HS-27A (cell line): ENCODE measurements around the gene MAP1B.

ENCODE experiments used
- DNase-seq: peaks from one replicate; pipeline ENCODE4 v3.0.0-alpha.2; 2012; ENCODE audit warnings: low read depth, missing footprints

Gene MAP1B

DNA sequence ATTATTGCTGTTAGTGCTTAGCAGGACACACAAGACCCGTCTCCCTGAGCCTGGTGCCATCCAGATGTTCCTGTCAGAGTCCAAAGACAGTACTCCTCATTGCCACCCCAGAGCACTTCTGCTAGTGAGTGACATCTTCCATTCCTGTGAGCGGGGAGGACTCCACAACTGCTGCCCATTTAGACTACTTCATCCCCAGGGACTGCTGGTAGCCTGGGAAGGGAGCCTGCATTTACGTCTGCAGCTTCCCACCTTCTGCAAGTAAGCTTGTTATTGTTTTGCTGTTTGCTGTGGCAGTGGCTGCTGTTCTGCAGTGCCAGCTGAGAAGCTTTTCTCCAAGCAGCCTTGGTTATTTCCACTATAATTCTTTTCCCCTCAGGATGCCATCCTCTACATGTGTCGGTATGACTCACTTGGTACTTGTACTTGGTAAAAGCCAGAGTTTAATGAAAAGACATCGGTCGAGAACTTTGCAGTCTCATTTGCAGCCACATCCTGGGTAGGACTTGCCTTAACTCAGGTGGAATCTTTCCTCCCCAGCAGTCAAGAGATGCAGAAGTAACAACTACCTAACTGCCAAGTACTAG is 10.6 kb upstream of the MAP1B start:
- DNase-seq, result no peak

DNA sequence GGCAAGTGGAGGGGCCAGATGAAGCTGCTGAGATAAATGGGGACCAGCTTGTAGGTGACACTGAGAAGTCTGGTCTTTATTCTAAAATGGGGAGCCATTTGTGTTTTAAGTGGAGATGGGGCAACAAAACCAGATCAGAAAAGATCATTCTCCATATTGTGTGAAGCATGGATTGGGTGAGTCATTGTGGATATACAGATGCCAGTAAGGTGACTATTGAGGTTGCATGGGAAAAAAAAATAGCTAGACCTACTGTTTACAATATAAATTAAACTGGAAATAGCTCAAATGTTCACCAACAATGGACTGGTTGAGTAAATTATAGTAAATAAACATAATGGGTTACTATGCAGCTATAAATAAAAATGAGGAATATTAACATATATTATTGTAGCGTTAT is 5.4 kb upstream of the MAP1B start:
- no peak for DNase-seq

GRCh38 chr5:72106817-72107130 is 501 bp upstream of the MAP1B start:
- DNase-seq, result no peak

DNA sequence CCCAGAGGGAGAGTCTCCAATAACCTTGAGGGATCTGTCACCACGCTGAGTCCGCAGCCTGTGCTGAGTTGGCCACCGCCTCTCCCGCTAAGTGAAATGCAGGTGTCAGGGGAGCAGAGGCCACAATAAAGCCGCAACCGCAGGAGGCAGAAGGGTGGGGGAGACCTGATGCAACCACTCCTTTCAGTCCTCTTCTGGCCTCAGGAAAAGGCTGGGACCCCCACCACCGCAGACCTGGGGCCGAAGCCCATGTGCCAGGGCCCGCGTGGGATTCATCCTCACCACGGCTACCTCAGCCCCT is 576 bp downstream of the MAP1B start:
- no peak for DNase-seq

- DNase-seq, result no peak
These were observed 1.2 kb downstream of the MAP1B start for GRCh38 chr5:72108202-72109061.

DNA sequence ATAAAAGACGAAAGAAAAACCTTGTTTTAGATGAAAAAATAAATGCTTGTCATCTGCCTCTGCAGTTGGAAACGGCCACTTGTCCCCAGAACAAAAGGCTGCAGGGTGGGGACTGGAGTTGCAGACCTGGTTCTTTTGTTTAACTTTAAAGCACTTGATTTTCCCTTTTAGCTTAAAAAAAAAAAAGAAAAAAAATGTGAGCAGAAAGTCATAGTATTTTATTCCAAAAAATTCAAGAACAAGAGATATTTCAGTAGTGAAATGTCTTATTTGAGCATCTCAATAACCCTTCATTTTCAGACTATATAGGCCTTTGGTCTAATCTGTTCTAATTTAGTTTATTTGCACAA is 1.8 kb downstream of the MAP1B start:
- DNase-seq, result no peak

DNA sequence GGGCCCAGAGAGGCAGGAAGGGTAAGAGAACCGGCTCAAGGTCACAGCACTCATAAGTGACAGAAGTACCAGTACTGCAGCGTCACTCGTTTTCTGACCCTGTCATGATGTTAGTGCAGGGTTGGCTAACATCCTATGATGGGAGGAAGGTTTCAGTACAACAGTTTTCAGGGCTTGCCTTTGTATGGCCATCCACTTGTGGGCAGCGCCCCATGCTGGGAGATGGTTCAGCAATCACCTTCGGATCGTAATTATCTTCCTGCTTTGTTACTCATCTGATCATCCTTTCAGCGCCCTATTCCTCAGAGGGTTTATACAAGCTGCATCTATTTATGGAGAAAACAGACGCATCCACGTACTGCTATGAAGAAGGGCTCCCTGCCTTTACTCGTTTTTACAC is 2.4 kb downstream of the MAP1B start:
- DNase-seq, result no peak

DNA sequence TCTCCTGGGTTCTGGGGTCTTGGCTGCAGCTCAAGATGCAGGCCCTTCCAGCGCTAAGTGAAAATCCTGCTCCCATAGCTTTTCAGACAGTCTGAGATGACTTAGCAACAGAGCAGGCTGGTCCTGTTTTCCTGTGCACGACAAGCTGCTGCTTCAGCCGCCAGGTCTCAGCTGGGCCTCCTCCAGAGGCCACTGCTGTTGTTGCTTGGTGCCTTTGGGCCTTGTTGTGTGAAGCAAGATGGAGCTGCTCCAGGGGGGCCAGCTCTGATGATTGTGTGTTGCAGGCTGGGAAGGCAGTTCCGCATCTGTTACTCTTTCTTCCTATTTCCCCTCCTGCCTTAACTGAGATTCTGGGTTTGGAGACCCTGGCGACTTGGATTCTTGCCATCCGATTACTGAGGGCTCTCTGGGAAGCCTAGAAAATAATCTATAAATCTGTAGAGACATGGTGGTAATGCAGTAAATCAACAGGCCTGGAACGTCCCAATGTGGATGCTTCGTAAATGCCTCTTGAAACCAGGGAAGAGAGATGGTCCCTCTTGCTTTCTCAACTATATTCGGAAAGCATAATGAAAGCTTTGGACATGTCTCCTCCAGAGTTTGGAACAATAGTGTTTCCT is 3.2 kb downstream of the MAP1B start:
- no peak for DNase-seq

- DNase-seq, result no peak
These were observed 5.1 kb downstream of the MAP1B start for GRCh38 chr5:72112389-72112788.

DNA sequence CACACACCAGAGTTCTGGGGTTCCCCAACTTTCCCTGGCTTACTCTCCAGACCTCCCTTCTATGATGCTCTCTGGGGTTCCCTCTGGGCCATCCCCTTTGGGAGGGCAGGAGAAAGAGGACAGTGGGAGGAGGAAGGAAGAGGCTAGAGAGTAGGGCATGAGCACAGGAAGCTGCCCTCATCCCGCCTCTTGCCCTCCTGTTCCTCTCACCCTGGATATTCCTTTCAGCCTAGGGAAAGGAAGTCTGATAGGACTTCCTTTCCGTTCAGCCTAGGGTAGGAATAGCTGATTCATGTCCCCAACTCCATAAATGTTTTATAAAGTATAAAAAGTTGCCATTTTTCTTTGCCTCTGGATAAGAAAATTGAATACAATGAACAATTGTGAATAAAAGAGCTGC is 7.4 kb downstream of the MAP1B start:
- no peak for DNase-seq

- no peak for DNase-seq
These were observed 8.0 kb downstream of the MAP1B start for GRCh38 chr5:72115296-72115695.

- DNase-seq, result no peak
These were observed 10.0 kb downstream of the MAP1B start for GRCh38 chr5:72117307-72117706.

GRCh38 chr5:72121052-72121779 is 13.9 kb downstream of the MAP1B start:
- no peak for DNase-seq

DNA sequence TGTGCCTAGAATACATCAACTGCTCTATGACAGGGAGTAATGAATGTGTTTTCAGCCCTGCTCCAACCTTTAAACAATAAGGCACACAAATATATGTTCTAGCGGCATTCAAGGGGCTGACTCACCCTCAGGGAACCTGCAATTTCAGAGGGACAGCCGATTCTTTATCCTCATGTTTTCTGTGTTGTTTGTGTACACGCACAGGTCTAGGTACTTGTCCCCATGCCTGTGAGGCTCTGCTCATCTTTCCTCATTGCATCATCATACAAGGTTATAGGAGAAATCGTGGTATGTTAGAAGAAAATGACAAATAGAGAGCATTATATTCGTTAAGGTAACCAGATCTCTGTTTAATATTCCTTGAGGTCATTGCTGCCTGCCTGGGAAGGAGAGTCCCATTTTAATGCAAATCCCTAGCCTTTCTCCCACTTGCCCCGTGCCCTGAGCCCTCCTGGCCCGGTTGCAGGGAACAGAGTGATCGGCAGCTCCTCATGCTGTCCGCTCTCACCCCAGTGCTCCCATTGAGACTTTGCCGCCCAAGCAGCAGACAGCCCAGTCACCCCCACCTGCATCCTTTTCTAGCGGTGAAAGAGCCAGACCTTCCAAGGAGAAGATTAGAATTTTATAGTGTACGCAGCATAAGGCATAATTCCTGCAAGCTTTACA is 14.6 kb downstream of the MAP1B start:
- DNase-seq, result no peak

- no peak for DNase-seq
These were observed 15.3 kb downstream of the MAP1B start for GRCh38 chr5:72122602-72123001.

DNA sequence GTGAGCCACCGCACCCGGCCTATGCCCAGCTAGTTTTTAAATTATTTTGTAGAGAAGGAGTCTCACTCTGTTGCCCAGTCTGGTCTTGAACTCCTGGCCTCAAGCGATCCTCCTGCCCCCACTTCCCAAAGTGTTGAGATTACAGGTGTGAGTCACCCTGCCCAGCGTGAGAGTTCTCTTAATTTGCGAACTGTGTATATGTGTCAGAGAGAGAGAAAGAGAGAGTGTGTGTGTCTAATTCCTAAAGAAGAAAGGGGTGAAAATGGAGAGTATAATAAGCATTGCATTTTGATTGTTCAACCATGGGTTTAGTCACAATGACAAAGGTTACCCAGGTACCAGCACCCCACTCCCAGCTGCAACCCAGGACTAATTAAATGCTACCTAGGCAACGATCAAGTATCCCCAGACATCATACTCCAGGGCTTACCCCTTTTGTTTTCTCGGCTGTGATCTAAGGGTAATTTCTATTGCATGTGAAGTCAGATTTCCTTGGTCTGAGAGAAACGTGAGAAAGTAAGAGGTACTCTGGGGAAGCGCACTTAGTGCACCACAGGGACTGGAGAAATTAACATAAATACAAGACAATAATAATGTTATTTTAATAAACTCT is 16.6 kb downstream of the MAP1B start:
- no peak for DNase-seq

DNA sequence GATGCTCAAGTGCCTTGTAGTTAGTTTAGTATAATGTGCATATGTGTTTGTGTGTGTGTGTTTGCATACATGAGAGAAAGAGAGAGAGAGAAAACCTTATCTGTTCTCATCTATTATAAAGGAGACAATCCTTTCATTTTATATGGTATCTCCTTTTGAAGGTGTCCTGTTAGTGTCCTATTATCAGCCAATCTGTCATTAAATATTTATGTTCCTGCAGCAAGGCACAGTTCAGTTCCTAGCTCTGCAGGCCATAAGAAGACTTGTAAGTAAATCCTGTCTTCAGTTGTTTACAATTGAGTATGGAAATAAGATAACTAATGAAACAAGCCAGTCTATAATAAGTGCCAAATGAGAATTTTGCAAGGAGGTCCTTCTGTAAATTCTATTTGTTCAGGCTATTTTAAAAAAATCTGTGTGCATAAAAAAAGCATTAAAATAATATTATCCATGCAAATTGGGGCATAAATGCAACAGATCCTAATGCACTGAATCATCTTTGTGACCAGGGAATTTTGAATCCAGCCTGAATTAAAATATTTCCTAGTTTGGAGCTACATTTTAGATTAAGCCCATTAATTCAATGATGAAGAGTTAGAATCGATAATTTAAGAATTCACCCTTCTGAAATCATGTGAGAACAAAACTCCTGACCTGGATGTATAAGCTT is 18.1 kb downstream of the MAP1B start:
- DNase-seq, result no peak

DNA sequence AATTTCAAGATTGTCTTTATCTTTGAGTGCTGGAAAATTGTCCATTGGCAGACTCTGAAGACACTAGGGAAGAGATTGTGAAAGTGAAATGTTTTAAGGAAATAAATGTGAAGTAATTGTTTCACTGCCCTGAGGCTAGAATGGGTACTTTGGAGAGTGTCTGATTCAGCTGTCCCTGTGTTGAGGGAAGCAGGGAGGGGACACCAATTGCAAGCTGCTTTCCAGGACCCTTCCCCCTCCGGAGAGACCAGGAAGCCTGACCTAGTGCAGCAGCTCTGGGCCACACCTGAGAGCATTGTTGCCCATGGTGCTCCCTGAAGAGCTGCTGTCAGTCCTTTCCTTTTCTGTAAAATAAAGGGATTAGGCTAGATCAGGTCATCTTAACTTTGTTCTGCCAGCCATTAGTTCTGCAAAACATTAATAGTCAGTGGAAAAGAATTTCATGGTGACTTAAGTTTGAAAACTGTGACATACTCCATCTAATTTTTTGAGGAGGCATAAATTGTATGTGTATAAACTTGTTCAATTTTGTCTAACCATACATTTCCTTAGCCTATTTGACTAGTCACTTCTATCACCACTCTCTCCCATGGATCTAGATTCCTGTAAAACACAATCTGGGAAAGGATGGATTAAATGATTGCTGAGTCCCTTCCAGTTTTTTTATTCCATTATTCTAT is 18.8 kb downstream of the MAP1B start:
- DNase-seq, result no peak

GRCh38 chr5:72126796-72127195 is 19.5 kb downstream of the MAP1B start:
- no peak for DNase-seq

GRCh38 chr5:72129725-72130124 is 22.4 kb downstream of the MAP1B start:
- no peak for DNase-seq

GRCh38 chr5:72130351-72130761 is 23.1 kb downstream of the MAP1B start:
- DNase-seq, result no peak
